ENCODE results near the gene MAPK12.

Gene MAPK12

DNA sequence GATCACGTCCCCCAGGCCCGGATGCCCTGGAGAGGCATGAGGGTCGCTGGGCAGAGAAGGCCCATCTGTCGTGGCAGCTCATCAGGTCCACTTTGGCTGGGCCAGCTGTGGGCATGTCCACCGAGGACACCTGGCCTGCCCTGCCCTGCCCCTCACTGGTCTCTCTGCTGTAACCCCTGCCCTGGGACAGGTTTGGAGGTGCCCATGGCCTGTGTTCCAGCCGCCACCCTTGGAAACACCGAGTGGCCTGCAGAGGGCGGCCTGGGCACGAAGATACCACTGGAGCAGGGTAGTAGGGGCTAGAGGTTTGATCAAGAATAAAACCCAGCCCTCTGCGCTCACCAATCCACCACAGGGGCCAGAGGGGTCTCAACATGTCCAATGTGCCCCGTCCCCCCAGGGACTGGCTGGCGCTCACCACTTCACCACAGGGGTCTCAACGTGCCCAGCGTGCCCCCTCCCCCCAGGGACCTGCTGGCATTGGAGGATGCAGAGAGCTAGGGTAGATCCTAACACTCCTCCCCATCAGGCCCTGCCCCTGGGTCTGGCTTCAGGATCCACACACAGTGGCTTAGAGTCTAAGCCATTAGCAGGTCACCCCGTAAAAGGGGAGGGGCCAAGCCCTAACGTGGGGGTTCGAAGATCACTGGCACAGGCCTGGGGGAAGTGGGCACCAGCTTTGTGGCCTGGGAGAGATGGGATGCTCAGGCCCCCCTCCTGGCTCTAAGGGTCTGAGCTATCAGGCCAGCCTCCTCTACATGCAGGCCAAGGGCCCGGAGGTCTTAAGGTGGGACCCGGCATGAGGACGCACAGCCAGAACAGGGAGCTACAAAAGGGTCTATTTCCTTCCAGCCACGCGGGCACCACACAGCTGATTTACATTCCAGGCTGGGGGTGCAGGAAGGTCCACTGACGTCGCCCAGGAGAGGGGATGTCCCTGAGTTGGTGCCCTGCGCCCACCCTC, 9.1 kb downstream of the MAPK12 start:
- no peak for DNase-seq (ENCODE audit: low read depth)

DNA sequence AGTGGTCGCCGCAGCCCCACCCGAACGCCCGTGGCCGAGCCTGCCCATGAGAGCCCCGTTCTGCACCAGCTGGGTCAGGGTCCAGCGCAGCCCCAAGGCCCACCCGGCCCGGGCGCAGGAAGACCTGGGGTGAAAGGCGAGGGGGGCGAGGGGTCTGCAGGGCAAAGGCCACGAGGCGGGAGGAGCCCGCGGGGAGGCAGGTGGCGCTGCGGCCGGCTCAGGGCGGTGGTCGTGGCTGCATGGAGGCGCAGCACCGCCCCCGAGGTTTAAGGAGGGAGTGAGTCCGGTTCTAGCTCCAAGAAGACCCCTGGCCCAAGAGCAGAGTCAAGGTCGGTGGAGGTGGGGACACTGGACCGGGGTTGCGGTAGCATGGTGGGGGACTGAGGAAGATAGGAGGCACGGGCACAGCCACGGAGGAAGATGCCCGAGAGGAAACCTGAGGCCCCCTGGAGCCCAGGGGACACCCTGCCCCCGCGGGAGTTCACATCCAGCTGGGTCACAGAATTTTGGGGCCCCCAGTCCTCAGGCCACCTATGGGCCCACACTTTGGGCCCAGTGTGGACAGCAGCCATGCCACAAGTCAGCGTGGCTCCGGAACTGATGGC, 9.9 kb downstream of the MAPK12 start:
- no peak for DNase-seq (ENCODE audit: low read depth)

DNA sequence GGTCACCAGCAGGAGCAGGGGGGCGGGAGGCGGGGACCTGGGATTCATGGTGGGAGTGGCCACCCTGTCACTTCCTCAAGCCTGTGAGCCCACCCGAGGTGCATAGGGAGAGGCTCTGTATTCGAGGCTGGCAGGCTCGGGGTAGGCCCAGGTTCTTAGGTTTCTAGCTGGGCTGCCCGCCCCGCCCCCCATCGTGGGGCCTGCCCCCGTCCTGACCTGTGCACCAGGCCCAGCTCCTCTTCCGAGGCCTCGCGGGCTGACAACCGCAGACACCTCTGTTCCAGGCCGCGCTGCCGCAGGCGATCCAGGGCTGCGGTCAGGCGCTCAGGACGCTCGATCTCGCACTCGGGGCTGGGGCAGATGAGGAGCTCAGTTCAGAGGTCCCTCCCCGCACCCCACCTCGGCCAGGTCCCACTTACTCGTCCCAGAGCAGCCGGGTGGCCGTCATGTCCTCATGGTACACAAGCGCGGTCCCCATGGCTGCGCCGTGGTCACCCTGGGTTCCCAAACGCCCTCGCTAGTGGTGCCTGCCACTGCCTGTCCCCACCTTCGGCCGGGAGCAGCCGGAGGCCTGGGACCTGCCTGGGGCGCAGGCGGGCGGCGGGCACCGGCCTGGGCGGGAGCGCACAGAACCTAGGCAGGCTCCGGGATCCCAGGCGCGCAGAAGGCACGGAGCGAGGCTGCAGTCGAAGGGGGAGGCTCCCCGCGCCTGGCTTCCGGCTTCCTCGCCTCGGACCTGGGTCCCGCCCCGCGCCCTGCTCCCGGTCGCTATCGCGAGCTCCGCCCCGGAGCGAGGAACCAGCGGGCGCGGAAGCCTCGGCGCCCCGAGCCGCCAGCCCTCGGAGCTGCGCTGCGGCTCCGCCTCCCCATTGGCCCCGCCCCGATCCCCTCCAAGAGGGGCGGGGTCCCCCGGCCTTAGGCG, 10.7 kb downstream of the MAPK12 start, which contains the start of gene HDAC10:
TSS of gene HDAC10 (minus strand) at position 711 of the 922 bp plus-strand sequence. CDS start at position 478, 233 bp downstream.
- DNase-seq (ENCODE audit: low read depth) = no peak

DNA sequence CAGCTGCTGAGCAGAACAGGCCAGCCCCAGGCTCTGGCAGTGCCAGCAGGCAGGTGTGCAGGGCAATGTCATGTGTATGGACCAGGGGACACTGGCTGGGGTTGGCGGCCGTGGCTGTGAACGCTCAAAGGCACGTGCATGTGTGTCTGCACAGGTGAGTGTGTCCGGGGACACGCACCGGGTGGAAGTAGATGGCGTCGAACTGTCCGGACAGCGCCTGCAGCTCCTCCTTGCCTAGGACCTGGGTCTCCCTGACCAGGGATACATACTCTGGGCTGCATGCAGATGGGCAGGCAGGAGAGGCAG, 11.3 kb downstream of the MAPK12 start:
- DNase-seq (ENCODE audit: low read depth) = no peak

DNA sequence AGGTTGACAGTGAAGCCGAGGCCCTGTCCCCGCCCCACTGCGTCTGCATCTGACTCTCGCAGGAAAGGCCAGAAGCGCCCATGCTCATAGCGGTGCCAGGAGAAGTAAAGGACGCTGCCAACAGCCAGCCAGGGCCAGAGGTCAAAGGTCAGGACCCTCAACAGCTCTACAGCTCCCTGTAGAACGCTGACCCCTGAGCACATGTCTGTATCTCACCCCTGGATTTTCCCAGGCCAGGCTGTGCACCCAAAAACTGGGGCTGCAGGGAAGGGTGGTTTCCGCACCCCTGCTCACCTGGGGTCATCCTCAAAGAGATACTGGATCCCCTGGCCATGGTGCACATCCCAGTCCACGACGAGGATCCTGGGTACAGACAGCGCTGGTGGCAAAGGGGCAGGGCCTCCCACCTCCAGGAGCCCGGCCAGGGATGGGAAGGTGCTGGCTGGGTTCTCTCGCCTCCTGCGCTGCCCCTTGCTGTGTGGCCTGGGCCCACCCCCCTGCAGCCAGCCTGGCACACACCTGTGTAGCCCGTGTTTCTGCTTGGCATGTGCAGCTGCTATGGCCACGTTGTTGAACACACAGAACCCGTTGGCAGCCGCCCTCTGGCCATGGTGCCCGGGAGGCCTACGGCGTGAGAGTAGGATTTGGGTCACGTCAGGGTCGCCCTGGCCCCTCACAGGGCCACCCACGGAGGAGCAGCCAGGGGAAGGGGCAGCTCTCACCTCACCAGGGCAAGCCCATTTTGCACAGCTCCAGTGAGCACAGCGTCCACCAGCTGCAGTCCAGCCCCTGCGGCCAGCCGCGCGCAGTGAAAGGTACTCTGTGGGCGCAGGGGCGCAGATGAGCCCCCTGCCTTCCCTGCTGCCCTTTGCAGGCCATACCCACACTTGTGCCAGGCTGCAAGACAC, 11.9 kb downstream of the MAPK12 start:
- DNase-seq (ENCODE audit: low read depth) = no peak

DNA sequence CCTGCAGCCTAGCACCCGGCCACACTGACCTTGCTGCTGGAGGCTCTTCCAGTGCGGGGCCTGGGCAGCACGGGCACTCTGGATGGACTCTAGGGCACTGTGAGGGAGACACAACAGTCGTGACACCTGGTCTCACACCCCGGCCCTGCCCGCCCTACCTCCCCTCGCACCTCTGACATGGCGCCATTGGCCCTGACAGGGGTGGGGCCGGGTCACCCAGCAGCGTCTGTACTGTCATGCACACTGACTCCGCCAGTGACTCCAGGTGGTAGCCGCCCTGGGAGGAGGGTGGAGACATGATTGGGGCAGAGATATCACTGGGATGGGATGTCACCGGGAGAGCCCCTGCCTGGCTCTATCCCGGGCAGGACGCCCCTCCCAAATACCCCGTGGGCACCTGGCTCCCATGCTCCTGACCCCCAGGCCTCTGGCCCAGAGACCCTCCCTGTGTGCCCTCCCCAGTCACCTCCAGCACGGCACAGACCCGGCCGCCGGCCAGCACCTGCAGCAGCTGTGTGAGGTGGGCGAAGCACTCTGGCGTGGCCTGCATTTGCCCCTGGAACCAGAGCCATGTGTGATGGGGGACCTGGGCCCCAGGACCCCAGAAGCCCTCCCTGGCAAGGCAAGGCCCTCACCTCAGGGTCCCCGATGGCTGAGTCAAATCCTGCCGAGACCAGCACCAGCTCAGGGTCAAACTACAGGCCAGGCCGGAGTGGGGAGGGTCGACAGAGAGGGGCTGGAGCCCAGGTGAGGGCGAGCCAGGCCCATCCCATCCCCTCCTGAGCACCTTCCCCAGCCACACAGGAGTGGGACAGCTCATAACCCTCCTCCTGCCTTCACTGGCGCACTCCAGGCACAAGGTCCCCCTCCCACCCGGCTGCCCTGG, 13.0 kb downstream of the MAPK12 start:
- no peak for DNase-seq (ENCODE audit: low read depth)

DNA sequence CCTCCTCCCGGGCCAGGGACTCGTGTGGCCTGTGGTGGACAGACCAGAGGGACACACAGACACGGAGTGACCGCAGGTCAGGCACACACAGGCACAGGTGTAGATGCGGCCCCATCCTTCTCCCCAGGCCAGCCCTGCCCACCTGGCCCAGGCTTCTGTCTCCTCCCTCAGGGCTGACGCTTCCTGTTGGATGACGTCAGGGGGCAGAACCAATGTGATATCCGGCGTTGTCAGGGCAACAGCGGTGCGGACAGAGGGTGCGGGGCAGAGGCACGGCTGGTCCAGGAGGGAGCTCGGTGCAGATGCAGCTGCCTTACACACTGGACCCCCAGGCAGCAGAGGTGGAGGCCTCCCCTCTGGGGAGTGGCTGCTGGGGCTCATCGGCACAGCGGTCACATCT, 13.7 kb downstream of the MAPK12 start:
- DNase-seq (ENCODE audit: low read depth) = no peak

DNA sequence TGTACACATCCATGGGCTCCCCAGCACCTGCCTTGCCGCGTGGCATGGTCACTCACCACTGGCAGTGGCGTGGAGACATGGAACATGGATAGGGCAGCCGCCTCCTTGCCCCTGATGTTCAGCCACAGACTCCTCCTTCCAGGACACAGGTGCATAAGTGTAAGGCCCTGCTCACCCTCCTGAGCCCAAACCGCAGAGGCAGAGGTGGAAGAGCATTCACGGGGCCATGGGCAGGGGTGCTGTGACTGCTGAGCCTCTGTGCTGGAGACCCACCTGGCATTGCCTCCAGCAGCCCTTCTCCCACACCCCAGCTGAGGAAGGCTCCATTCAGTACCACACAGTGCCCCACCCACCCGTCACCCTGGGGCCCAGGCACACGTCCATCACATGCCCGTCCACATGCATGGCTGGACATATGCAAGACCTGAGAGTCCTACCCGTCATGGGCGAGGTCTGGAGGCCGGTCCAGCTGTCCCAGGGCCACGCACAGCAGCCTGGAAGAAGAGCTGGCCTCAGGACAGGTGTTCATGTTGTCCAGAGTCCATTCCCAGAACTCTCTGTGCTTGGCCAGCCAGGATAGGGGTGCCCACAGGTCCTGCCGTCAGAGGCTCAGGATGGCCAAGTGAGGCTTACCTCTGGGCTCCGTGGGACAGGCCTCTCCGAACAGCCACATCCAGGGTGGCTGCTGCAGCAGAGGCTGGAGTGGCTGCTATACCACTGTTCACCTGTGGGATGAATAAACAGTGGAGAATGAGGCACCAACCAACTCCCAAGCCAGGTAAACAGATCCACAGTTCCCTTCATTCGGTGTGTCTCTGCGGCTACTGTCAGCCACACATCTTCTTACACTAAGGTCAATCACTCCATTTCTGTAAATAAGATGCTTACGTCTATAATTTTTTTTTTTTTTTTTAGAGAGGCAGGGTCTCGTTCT, 15.0 kb downstream of the MAPK12 start:
- DNase-seq (ENCODE audit: low read depth) = no peak

DNA sequence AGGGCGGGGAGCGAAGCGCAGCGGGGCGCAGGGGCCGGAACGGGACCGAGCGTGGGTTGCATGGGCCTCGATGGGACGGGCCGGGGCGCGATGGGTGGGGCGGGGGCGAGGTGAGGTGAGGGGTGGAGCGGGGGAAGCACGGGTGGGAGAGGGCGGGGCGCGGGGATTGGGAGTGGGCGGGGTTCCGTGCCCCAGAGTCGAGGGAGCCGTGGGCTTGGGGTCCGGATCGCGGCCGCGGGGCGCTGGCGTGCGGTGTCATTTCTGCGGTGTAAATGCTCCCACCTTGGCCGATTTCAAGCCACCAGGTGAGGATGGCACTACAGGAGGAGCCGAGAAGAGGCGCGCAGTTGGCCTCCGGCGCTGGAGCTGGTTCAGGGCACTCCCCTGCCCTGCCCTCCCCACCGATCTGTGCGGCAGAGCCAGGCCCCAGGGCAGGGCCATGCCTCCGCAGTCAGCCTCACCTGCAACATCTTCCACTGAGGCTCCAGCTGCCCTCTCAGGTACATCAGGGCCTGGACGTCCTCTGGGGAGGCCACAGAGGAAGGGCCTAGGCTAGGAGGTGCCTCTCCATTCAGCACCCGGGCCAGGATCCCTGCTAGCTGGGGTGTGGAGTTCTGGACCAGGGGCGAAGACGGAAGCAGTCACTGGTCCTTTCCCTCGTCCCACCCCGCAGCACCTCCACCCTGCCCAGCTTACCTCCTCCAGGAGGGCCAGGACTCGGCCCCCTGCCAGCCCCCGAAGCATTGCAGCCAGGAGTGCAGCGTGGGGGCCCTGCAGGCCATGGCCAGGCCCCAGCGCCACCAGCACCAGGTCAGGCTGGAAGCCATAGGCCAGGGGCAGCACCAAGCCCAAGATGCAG, 16.0 kb downstream of the MAPK12 start:
- DNase-seq (ENCODE audit: low read depth) = no peak

DNA sequence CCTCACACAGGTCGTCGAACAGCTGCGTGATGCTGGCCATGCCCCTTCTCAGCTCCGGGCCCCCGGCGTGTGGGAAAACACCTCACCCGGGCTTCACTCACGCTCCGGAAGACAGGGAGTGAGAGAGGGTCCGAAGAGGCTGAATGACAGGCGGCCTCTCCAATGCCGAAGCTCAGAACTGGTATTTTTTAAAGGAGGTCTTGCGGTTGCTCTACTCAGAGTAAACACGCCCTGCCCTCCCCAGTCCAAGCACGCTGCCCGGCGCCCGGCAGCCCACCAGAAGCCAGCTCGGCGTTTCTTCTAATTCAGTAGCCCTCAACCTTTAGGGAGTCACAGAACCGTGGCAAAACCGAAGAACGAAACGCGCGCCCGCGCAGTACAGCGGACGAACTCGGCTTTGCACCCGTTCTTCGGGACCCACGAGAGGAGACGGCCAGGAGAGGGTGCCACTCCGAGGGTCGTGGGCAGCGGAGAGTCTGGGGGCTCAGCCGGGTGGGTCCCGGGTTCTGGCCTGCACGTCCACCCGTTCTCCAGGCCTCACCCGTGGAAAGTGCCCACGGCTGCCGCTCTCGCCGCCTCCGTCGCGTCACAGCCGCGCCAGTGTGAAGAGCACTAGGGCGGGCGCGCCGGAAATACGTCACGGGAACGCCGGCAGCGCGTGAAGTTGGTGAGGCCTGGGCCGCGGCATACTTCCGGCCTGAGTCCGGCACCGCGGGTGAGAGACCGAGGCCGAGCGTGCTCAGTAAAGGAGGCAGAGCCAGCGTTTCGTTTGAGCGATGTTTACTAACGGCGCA, 16.9 kb downstream of the MAPK12 start, which contains the start of gene TUBGCP6:
TSS of gene TUBGCP6 (minus strand) at position 604 of the 794 bp plus-strand sequence. CDS start at position 40, 564 bp downstream.
- no peak for DNase-seq (ENCODE audit: low read depth)

DNA sequence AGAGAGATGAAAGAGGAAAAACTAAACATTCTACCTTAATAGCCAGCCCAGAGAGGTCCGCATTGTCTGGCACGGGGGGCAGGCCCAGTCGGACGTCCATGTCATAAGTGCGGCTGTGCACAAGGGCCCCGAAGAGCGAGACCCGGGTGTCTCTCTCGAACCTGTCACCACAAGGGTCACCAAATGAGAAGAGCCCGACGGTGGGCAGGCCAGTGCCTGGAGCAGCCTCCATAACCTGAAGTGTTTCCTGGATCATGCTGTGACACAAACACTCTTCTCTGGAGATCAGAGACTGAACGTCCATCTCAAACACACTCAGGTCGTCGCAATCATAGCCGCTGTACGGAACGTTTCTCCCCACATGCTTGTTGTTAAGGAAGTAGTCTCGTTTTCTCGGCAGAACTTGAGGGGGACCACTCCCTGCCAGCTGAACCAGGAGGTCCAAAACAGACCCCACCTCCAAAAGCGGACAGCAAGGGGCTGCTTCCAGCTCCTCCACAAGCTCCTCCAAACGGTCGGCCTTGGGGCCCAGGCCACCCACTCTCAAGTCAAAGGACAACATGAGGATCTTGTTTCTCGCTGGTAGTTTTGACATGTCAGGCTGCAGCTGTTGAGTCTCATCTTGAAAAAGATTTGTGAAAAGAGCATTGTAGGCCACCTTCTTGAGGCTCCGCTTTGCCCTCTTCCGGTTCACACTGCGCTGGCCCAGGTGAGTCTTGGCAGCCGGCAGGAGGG, 17.6 kb downstream of the MAPK12 start:
- no peak for DNase-seq (ENCODE audit: low read depth)

DNA sequence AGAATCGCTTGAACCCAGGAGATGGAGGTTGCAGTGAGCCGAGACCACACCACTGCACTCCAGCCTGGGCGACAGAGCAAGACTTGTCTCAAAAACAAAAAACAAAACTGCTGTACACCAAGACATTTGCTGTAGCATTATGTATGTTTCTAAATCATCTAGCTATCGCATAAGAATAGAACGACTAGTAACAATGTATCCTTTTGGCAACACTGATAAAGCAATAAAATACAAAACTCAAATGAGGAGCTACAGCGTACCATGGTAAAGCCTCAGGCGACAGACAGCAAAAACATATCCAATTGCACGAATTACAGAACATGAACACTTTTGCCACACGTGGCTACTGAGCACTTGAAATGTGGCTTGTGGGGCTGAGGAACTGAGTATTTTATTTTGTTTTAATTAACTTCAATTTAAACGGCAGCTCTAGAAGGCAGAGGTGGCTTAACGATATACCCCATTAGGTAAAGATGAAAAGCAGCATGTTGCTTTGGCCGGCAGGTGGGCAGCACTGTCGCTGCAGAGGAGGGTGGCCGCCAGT, 19.0 kb downstream of the MAPK12 start:
- DNase-seq (ENCODE audit: low read depth) = no peak

DNA sequence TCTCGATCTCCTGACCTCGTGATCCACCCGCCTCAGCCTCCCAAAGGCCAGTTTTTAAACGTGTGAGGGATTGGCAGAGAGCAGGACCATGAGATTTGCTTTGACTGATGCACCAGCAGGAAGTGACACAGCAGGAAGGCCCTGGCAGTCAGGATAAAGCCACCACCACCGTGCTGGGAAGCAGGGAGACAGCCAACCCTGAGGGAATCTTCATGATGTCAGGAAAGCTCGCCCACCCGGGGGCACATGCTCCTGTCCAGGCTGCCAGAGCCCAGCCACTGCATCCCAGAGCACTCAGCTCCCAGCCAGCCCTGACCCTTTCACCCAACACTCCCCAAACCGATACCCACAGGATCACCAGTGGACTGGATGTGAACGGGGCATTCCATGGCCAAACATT, 22.7 kb downstream of the MAPK12 start:
- DNase-seq (ENCODE audit: low read depth) = no peak

DNA sequence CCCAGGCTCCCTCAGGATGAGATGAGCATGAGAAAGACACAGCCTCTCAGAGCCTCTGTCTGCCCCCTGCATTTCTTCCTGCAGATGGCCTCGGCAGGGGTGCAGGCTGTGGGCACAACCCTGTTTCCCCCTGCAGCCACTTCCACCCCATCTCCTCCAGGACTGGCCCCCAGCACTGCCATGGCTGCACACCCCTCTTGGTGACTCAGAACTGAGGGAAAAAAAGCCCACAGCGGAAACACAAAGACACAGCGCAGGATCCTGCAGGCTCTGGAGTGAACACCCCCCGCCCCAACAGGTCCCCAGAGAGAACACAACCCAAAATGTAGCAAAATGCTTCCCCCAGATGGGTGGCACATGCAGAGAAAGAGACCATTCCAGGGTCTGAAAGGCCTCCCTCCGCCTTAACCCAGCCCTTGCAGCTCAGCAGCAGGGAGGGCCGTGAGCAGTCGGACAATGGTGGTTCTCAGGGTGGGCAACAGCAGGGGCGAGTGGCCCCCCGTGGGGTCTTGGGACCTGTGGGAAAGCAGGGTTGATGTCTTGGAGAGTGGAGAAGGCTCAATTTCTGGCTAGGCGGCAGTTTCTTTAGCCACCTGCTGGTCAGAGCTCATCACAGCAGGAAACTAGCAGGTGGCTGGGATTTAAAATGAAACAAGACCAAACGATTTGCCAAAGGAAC, 24.6 kb downstream of the MAPK12 start:
- DNase-seq (ENCODE audit: low read depth) = no peak

DNA sequence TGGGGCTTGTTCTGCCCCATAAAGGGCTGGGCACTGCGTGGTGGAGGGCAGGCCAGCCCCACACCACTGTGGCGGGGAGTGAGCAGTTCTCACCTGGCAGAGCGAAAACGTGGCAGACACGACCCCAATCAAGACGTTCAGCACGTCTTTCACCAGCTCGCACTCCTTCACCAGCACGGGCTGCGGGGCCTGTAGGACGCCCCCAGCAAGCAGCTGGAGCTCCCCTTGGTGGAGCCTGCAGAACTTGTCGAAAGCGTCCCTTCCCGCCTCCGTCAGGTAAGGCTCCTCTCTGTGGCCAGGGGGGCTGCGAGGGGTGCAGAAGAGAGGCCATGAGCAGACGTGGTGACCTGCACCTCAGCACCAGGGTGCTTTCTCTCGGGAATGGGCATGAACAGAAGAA, 28.3 kb downstream of the MAPK12 start:
- DNase-seq (ENCODE audit: low read depth) = no peak
